Ovary (tissue), 9 donors: ENCODE data around the gene MOV10. TPM values are rescaled to one million over a fixed set of nuclear protein-coding genes. Genes with fewer than 3 reads are reported as not detected.

ENCODE experiments used
- DNase-seq, 5 donors: peaks; one replicate each; pipeline ENCODE4 v3.0.0-alpha.2; 2019 to 2020
- H3K27ac ChIP-seq, 2 donors: fragments of 200-600 bp; one replicate each; pipeline versions ENCODE4 v1.5.1 to v1.8.0; 2019 to 2022
- H3K27me3 ChIP-seq: fragments of 200-600 bp; one replicate; pipeline ENCODE4 v1.8.0; 2022
- H3K36me3 ChIP-seq: fragments of 200-600 bp; sonication (generic); one replicate; pipeline ENCODE4 v1.5.1; 2019
- H3K4me1 ChIP-seq: one replicate; pipeline ENCODE4 v1.8.1; 2013; ENCODE audit warnings: mild to moderate bottlenecking, moderate library complexity; ENCODE audit not compliant: insufficient read depth
- H3K4me3 ChIP-seq: fragments of 200-600 bp; sonication (generic); one replicate; pipeline ENCODE4 v1.5.1; 2017
- H3K9me3 ChIP-seq, 2 donors: fragments of 200-600 bp in 1 of 2; sonication (generic) in 1 of 2; one replicate each; pipeline versions ENCODE4 v1.5.1 to v1.8.1; 2013 to 2019; ENCODE audit warnings: mild to moderate bottlenecking in 1 of 2, moderate library complexity in 1 of 2
- EP300 ChIP-seq: sonication (generic); formaldehyde crosslinking; IDR thresholded peaks from one replicate; pipeline ENCODE4 v1.6.1; 2017; ENCODE audit warnings: antibody characterized with exemption
- POLR2A ChIP-seq: fragments of 450-650 bp; IDR thresholded peaks from one replicate; pipeline ENCODE4 v1.6.1; 2017; ENCODE audit warnings: antibody characterized with exemption, mild to moderate bottlenecking, moderate library complexity
- WGBS, 3 donors: extraction: QIAGEN DNeasy Blood & Tissue Kit in 1 of 3; methylation state at CpG; one replicate each; pipeline versions ENCODE4 v1.1.5 to v1.1.7; 2013 to 2017; 5-methylcytosine and 5-hydroxymethylcytosine counted together
- intact Hi-C, 4 donors: fragments of 100-400 bp; cut with DNase I; formaldehyde crosslinking; loops; one replicate each; pipeline versions ENCODE4 v1.11.0 to v1.15.1; 2022 to 2023
- polyA plus RNA-seq, 2 donors: library from polyadenylated mRNA; stranded (reverse); fragments of 200-250 nt in 1 of 2; fragments of 350-450 nt in 1 of 2; fragmentation: Illumina TruSeq in 1 of 2; extraction: RNeasy Lipid Tissue Mini Kit (QIAGEN cat#74804) in 1 of 2; gene quantifications; one replicate each; pipeline ENCODE4 v1.2.3, GENCODE V29; 2013 to 2014
- small RNA-seq: library from RNA; depleted of rRNA; stranded (forward); fragments of <200 nt; gene quantifications from one replicate; pipeline ENCODE3, GENCODE V24; 2016
- total RNA-seq, 7 donors: library from RNA; depleted of rRNA in 2 of 7; stranded (reverse); fragments of >200 nt in 2 of 7; fragmentation: NEBNext Ultra II Directional in 3 of 7; extraction: Animal tissue kit (Norgen Biotek cat#: 25700) in 3 of 7; gene quantifications; one replicate each; pipeline versions ENCODE4 v1.1.0 to v1.2.4, GENCODE V29; 2016 to 2023
- TF ChIP-seq, protein P1 (sequence below), 3 donors: fragments of 450-650 bp in 2 of 3; fragments of 200-600 bp in 1 of 3; IDR thresholded peaks; one replicate each; pipeline versions ENCODE4 v1.5.1 to v1.8.0; 2016 to 2022; ENCODE audit warnings: antibody characterized with exemption in 3 of 3, mild to moderate bottlenecking in 1 of 3
- donor health status: DM: no; HTN: no; CAD: no; lungs with moderate emphysema.
- donor health status: DM: no; HTN: no; CAD: no.
- donor health status: Bipolar disorder and iron deficiency.
- donor health status: DM: yes; HTN: yes; CAD: no.
- donor health status: DM: no; HTN: no; CAD: no.
- donor health status: DM: yes; HTN: yes; CAD: no.

Gene MOV10
- total and polyA plus RNA-seq, 9 donors, result 31.7 to 66.3 (median 50.2) TPM

DNA sequence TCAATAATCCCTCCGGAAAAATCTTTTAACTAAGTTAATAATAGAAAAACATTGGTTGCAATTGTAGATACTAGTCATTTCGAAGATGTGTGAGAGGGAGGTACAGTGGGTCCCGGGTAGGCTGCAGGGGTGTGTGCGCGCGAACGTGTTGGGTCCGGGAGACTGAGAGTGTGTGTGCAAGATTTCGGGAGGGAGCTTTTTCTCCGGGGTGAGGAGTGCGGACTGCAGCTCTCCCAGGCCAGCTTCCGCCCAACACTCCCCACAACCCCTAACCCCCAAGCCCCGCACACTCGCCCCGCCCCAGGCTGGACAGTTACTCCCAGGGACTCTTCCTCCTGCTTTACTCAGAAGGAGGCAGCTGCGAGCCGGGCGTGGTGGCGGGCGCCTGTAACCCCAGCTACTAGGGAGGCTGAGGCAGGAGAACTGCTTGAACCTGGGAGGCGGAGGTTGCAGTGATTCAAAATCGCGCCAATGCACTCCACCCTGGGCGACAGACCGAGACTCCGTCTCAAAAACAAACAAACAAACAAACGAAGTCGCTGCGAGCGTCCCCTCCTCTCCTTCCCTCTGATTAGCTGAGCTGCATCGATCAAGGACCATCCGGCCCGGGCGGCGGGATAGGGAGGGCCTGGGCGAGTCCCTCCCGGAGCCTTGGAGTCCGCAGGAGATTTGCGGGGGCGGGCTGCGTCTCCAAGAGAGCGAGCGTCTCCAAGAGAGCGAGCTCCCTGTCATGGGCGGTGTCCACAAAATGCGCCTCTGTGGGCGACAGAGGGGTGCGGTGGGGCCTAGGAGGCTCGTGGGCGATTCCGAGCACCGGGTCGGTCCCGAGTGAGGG, 68.9 kb downstream of the MOV10 start:
- intact Hi-C loops, result no loop called here
- H3K27ac ChIP-seq, result no peak overlapping the region
- DNase-seq, result no peak
- TF ChIP-seq EP300 (no peak), POLR2A (no peak)
- TF ChIP-seq, protein P1, sequence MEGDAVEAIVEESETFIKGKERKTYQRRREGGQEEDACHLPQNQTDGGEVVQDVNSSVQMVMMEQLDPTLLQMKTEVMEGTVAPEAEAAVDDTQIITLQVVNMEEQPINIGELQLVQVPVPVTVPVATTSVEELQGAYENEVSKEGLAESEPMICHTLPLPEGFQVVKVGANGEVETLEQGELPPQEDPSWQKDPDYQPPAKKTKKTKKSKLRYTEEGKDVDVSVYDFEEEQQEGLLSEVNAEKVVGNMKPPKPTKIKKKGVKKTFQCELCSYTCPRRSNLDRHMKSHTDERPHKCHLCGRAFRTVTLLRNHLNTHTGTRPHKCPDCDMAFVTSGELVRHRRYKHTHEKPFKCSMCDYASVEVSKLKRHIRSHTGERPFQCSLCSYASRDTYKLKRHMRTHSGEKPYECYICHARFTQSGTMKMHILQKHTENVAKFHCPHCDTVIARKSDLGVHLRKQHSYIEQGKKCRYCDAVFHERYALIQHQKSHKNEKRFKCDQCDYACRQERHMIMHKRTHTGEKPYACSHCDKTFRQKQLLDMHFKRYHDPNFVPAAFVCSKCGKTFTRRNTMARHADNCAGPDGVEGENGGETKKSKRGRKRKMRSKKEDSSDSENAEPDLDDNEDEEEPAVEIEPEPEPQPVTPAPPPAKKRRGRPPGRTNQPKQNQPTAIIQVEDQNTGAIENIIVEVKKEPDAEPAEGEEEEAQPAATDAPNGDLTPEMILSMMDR (IDR thresholded peaks at IDR 0.05), result no peak
- no peaks in the 10 kb centered on the region for H3K27me3 ChIP-seq
- H3K36me3 ChIP-seq, result no peaks in the 10 kb centered on the region
- no peaks in the 10 kb centered on the region for H3K4me1 ChIP-seq
- WGBS, 3 donors, result 19 to 28% (median 26%) methylated on average over 54 of the region's 54 CpGs
- peaks cover 0 to 5% of the 10 kb centered on the region in 2 donors for H3K9me3 ChIP-seq
- no peak overlapping the region for H3K4me3 ChIP-seq

DNA sequence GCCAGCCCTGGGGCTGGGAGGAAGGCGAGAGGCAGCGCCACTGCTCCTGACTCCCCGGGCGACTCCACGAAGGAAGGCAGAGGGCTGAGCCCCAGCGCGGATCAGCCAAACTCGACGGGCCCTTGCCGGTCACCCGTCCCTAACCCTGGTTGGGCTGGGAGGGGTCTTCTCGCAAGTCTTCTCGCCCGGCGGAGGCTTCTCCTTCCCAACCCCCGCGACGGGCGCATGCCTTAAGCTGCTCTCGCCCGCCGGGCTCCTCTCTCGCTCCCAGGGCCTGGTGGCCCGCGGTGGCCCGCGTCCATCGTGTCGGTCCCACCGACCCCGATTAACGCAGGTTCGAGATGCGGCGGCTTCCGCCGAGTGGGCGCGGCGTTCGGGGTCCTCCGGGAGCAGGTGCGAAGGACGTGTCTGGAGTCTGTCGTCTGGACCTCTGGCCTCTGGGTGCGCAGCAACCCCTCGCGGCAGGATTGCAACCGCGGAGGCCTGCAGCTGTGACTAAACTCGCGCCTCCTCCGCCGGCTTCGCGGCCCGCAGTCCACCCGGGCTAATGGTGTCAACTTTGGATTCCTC, 69.6 kb downstream of the MOV10 start:
- H3K9me3 ChIP-seq, result peaks cover 0 to 5% of the 10 kb centered on the region in 2 donors
- intact Hi-C loops, result no loop called here
- H3K27ac ChIP-seq, result no peak overlapping the region
- 2 to 5% (median 3%) methylated on average over 45 to 58 of the region's 58 CpGs for WGBS, 3 donors
- H3K4me3 ChIP-seq, result no peak overlapping the region
- H3K4me1 ChIP-seq, result no peaks in the 10 kb centered on the region
- TF ChIP-seq EP300 (no peak), POLR2A (no peak)
- TF ChIP-seq, protein P1 (IDR thresholded peaks at IDR 0.05), result no peak
- H3K27me3 ChIP-seq, result no peaks in the 10 kb centered on the region
- peak in 3 of 5 donors; percentile 26 to 62 (median 37) for DNase-seq
- H3K36me3 ChIP-seq, result no peaks in the 10 kb centered on the region

DNA sequence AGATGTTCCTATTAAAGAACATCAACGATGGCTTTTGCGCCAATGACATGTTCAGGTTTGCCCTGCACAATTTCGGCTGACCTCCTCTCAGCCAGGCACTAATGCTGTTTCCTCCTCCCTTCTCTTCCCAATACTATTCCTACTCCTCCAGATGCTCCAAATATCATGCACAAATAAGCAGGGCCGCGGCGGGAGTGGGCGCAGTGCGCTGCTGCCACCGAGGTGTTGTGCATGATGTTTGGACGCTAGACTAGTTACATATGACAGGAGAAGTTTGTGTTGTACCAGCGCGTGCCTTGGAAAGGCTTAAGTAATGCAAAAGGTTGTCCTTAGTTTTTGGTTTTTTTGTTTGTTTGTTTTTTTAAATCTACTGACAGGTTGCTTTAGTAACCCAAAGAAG, 73.9 kb downstream of the MOV10 start:
- no peak overlapping the region for H3K27ac ChIP-seq
- no peaks in the 10 kb centered on the region for H3K27me3 ChIP-seq
- no peaks in the 10 kb centered on the region for H3K36me3 ChIP-seq
- TF ChIP-seq, protein P1 (IDR thresholded peaks at IDR 0.05), result no peak
- no peak for TF ChIP-seq POLR2A
- TF ChIP-seq EP300, result no peak
- no peak for DNase-seq
- H3K9me3 ChIP-seq, result peaks cover 0 to 5% of the 10 kb centered on the region in 2 donors
- H3K4me3 ChIP-seq, result no peak overlapping the region
- WGBS, 3 donors, result 76 to 88% (median 77%) methylated on average over 12 of the region's 12 CpGs
- intact Hi-C loops, result no loop called here
- no peaks in the 10 kb centered on the region for H3K4me1 ChIP-seq

Small RNA genes within 50 kb of the gene (small RNA-seq; reads per million reads assigned to genes)
- gene RNU7-70P, result not detected

Other genes with a start within 250 kb of the MOV10 start
- gene WNT2B, start 165.7 kb upstream of the MOV10 start, total RNA-seq, result 10 to 100 TPM; 13.8 to 57.3 (median 45.1) TPM
- gene WNT2B, start 165.7 kb upstream of the MOV10 start, polyA plus RNA-seq, result 10 to 100 TPM; 12.8 to 13.0 TPM
- gene ST7L, start 55.5 kb upstream of the MOV10 start, total RNA-seq, result 10 to 100 TPM; 12.5 to 32.0 (median 22.3) TPM
- 10 to 100 TPM; 14.4 to 28.5 TPM for gene ST7L, start 55.5 kb upstream of the MOV10 start, polyA plus RNA-seq
- 10 to 100 TPM; 54.0 to 81.2 (median 66.9) TPM for gene CAPZA1, start 54.8 kb upstream of the MOV10 start, total RNA-seq
- gene CAPZA1, start 54.8 kb upstream of the MOV10 start, polyA plus RNA-seq, result 10 to 100 TPM; 31.3 to 70.6 TPM
- 100 to 1,000 TPM; 177 to 276 (median 208) TPM for gene RHOC, start 32.5 kb downstream of the MOV10 start, total RNA-seq
- 100 to 1,000 TPM; 249 to 308 TPM for gene RHOC, start 32.5 kb downstream of the MOV10 start, polyA plus RNA-seq
- 1 to 10 TPM; 1.4 to 6.3 (median 2.9) TPM for gene PPM1J, start 40.7 kb downstream of the MOV10 start, total RNA-seq
- gene PPM1J, start 40.7 kb downstream of the MOV10 start, polyA plus RNA-seq, result 1 to 10 TPM in 1 of 2 donors, under 1 TPM in 1; 0.78 to 1.3 TPM